HCT116 (cell line): ENCODE results near the gene EVX2. TPM values are rescaled to one million over a fixed set of nuclear protein-coding genes. Genes with fewer than 3 reads are reported as not detected.

Source experiments
- ATAC-seq: fragments of 200-7000 bp; cut with Tn5 transposase; 2 replicates; pipeline ENCODE4 v1.9.1; 2020; ENCODE audit warnings: mild to moderate bottlenecking, moderate library complexity
- BruUV-seq: library from RNA; stranded (reverse); fragments of 400-500 nt; replicated peaks from 2 replicates; lab custom pipeline; 2021; lab: Mats Ljungman, UMichigan
- CTCF ChIA-PET: fragments of 300-600 bp; sonication (Branson Sonifier 250); formaldehyde crosslinking; loops from one replicate; lab custom pipeline; 2021; ENCODE audit warnings: antibody characterized with exemption; lab: Charles Lee
- POLR2A ChIA-PET: fragments of 300-600, 350-600 bp; sonication (Branson Sonifier 250); formaldehyde crosslinking; loops from one replicate; lab custom pipeline; 2021; ENCODE audit warnings: antibody characterized with exemption; lab: Charles Lee
- RAD21 ChIA-PET, 2 experiments: fragments of 300-600 bp; sonication (Branson Sonifier 250); formaldehyde crosslinking; loops; one replicate each; lab custom pipeline; 2023; ENCODE audit warnings: low total read pairs in 2 of 2; ENCODE audit not compliant: uncharacterized antibody in 2 of 2, unreplicated experiment in 2 of 2, low non-redundant PET in 1 of 2; lab: Charles Lee
- DNase-seq: peaks from one replicate; pipeline ENCODE4 v3.0.0-alpha.2; 2010; ENCODE audit warnings: low read depth, low spot score
- H2AFZ ChIP-seq: fragments of 200-600 bp; shearing (Covaris generic), sonication (generic); 2 replicates; pipeline ENCODE4 v1.6.1; 2017; ENCODE audit warnings: low read depth, mixed run types, mixed read lengths, antibody characterized with exemption, low read length; ENCODE audit not compliant: poor library complexity, severe bottlenecking
- H3K27ac ChIP-seq: 2 replicates; pipeline ENCODE4 v1.5.1; 2012; ENCODE audit warnings: low read depth, low read length
- H3K27me3 ChIP-seq: fragments of 200-600 bp; sonication (generic); 2 replicates; pipeline ENCODE4 v1.6.1; 2016; ENCODE audit warnings: mixed run types, low read length, mixed read lengths; ENCODE audit not compliant: insufficient read depth
- H3K36me3 ChIP-seq, 2 experiments: fragments of 200-500 bp in 1 of 2; fragments of 200-600 bp in 1 of 2; sonication (Bioruptor generic) in 1 of 2; sonication (generic) in 1 of 2; 2 replicates each; pipeline versions ENCODE4 v1.5.1 to v1.6.1; 2014 to 2016; ENCODE audit warnings: low read length in 2 of 2, inconsistent platforms in 1 of 2, mixed read lengths in 1 of 2, mixed run types in 1 of 2; ENCODE audit not compliant: insufficient read depth in 2 of 2, control insufficient read depth in 1 of 2
- H3K4me1 ChIP-seq, 2 experiments: fragments of 200-600 bp in 1 of 2; sonication (generic) in 1 of 2; 2 replicates each; pipeline versions ENCODE4 v1.5.1 to v1.6.1; 2012 to 2017; ENCODE audit warnings: low read length in 2 of 2, inconsistent platforms in 1 of 2, mild to moderate bottlenecking in 1 of 2, mixed read lengths in 1 of 2, mixed run types in 1 of 2, moderate library complexity in 1 of 2; ENCODE audit not compliant: insufficient read depth in 2 of 2, control insufficient read depth in 1 of 2
- H3K4me2 ChIP-seq: fragments of 200-600 bp; sonication (generic); 2 replicates; pipeline ENCODE4 v1.6.1; 2017; ENCODE audit warnings: mixed run types, low read length, mixed read lengths
- H3K4me3 ChIP-seq, 2 experiments: fragments of 200-600 bp in 1 of 2; sonication (generic) in 1 of 2; replicated peaks in 1 of 2; 2 replicates each; pipeline ENCODE4 v1.5.1; 2011 to 2016; ENCODE audit warnings: low read length in 2 of 2, control low read depth in 1 of 2, low read depth in 1 of 2, mild to moderate bottlenecking in 1 of 2, mixed read lengths in 1 of 2, mixed run types in 1 of 2
- H3K79me2 ChIP-seq: fragments of 200-600 bp; sonication (generic); 2 replicates; pipeline ENCODE4 v1.6.1; 2017; ENCODE audit warnings: mild to moderate bottlenecking, mixed run types, low read length, moderate library complexity, mixed read lengths; ENCODE audit not compliant: insufficient read depth
- H3K9ac ChIP-seq: fragments of 200-600 bp; sonication (generic); 2 replicates; pipeline ENCODE4 v1.6.1; 2016; ENCODE audit warnings: low read length, mixed read lengths
- H3K9me2 ChIP-seq: fragments of 200-600 bp; sonication (generic), shearing (Covaris generic); 2 replicates; pipeline ENCODE4 v1.6.1; 2017; ENCODE audit warnings: mixed run types, mild to moderate bottlenecking, moderate library complexity; ENCODE audit not compliant: insufficient read depth
- H3K9me3 ChIP-seq, 2 experiments: fragments of 200-500 bp in 1 of 2; fragments of 200-600 bp in 1 of 2; sonication (Bioruptor generic) in 1 of 2; sonication (generic) in 1 of 2; 2 replicates each; pipeline ENCODE4 v1.6.1; 2014 to 2017; ENCODE audit warnings: low read length in 2 of 2, mixed read lengths in 2 of 2, inconsistent platforms in 1 of 2, low read depth in 1 of 2, mild to moderate bottlenecking in 1 of 2, mixed run types in 1 of 2, moderate library complexity in 1 of 2; ENCODE audit not compliant: control insufficient read depth in 1 of 2, insufficient read depth in 1 of 2
- H4K20me1 ChIP-seq: fragments of 200-600 bp; sonication (generic), shearing (Covaris generic); 2 replicates; pipeline ENCODE4 v1.6.1; 2017; ENCODE audit warnings: mixed run types, mild to moderate bottlenecking, moderate library complexity; ENCODE audit not compliant: insufficient read depth
- ATF3 ChIP-seq: IDR thresholded peaks from 2 replicates; pipeline ENCODE4 v1.6.1; 2012
- EGR1 ChIP-seq: IDR thresholded peaks from 2 replicates; pipeline ENCODE4 v1.6.1; 2012; ENCODE audit warnings: low read depth
- ELF1 ChIP-seq: IDR thresholded peaks from 2 replicates; pipeline ENCODE4 v1.6.1; 2012; ENCODE audit warnings: low read depth, borderline replicate concordance
- POLR2A ChIP-seq: IDR thresholded peaks from 2 replicates; pipeline ENCODE4 v1.7.0; 2011; ENCODE audit warnings: borderline replicate concordance; ENCODE audit not compliant: insufficient read depth, insufficient read length; ENCODE audit errors: extremely low read depth
- POLR2AphosphoS5 ChIP-seq: IDR thresholded peaks from 2 replicates; pipeline ENCODE4 v1.6.1; 2011; ENCODE audit warnings: mild to moderate bottlenecking, low read depth, low read length, moderate library complexity
- RAD21 ChIP-seq: IDR thresholded peaks from 2 replicates; pipeline ENCODE4 v1.6.1; 2012; ENCODE audit warnings: low read depth, mild to moderate bottlenecking
- SP1 ChIP-seq: IDR thresholded peaks from 2 replicates; pipeline ENCODE4 v1.6.1; 2012; ENCODE audit warnings: low read depth
- YY1 ChIP-seq: IDR thresholded peaks from 2 replicates; pipeline ENCODE4 v1.6.1; 2011; ENCODE audit warnings: low read length, low read depth, moderate library complexity, mild to moderate bottlenecking; ENCODE audit not compliant: insufficient replicate concordance; ENCODE audit errors: extremely low read depth
- ZFX ChIP-seq: fragments of 450-650 bp; IDR thresholded peaks from 2 replicates; pipeline ENCODE4 v1.6.1; 2017
- ZNF274 ChIP-seq: fragments of 200-500 bp; sonication (Bioruptor generic); IDR thresholded peaks from 2 replicates; pipeline ENCODE4 v1.6.1; 2014; ENCODE audit warnings: mild to moderate bottlenecking, low read depth, low read length, inconsistent platforms
- intact Hi-C: fragments of 100-400 bp; cut with micrococcal nuclease; formaldehyde crosslinking; loops from 2 replicates; pipeline ENCODE4 v1.10.0; 2022
- total RNA-seq: library from RNA; stranded (reverse); gene quantifications from one replicate; pipeline ENCODE4 v1.2.1, GENCODE V29; 2021; ENCODE audit not compliant: unreplicated experiment
- TF ChIP-seq, protein P1 (sequence below): IDR thresholded peaks from 2 replicates; pipeline ENCODE4 v1.6.1; 2012; ENCODE audit warnings: low read depth

Gene EVX2
- total RNA-seq, 1 experiment from 2014 or later: not detected

GRCh38 chr2:176090862-176091261 lies 7.1 kb upstream of the EVX2 start:
- H3K9ac ChIP-seq: no peak overlapping the region
- H3K36me3 ChIP-seq: no peaks in the 10 kb centered on the region
- BruUV-seq: no TSS peak
- no peak overlapping the region for H2AFZ ChIP-seq
- H3K4me1 ChIP-seq: no peaks in the 10 kb centered on the region
- H3K9me2 ChIP-seq: no peaks in the 10 kb centered on the region
- DNase-seq: no peak
- CTCF ChIA-PET: no interaction called here
- H3K4me2 ChIP-seq: no peak overlapping the region
- no peaks in the 10 kb centered on the region for H3K27me3 ChIP-seq
- no peak overlapping the region for H3K27ac ChIP-seq
- H3K79me2 ChIP-seq: no peaks in the 10 kb centered on the region
- RAD21 ChIA-PET: no interaction called here
- POLR2A ChIA-PET: no interaction called here
- no peaks in the 10 kb centered on the region for H3K9me3 ChIP-seq
- no peak for TF ChIP-seq ZNF274
- no peak for TF ChIP-seq ELF1
- no peak for TF ChIP-seq POLR2A
- TF ChIP-seq, protein P1, sequence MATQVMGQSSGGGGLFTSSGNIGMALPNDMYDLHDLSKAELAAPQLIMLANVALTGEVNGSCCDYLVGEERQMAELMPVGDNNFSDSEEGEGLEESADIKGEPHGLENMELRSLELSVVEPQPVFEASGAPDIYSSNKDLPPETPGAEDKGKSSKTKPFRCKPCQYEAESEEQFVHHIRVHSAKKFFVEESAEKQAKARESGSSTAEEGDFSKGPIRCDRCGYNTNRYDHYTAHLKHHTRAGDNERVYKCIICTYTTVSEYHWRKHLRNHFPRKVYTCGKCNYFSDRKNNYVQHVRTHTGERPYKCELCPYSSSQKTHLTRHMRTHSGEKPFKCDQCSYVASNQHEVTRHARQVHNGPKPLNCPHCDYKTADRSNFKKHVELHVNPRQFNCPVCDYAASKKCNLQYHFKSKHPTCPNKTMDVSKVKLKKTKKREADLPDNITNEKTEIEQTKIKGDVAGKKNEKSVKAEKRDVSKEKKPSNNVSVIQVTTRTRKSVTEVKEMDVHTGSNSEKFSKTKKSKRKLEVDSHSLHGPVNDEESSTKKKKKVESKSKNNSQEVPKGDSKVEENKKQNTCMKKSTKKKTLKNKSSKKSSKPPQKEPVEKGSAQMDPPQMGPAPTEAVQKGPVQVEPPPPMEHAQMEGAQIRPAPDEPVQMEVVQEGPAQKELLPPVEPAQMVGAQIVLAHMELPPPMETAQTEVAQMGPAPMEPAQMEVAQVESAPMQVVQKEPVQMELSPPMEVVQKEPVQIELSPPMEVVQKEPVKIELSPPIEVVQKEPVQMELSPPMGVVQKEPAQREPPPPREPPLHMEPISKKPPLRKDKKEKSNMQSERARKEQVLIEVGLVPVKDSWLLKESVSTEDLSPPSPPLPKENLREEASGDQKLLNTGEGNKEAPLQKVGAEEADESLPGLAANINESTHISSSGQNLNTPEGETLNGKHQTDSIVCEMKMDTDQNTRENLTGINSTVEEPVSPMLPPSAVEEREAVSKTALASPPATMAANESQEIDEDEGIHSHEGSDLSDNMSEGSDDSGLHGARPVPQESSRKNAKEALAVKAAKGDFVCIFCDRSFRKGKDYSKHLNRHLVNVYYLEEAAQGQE: no peak
- TF ChIP-seq POLR2AphosphoS5: no peak
- no peak for TF ChIP-seq YY1
- no peak for TF ChIP-seq ATF3
- TF ChIP-seq SP1: no peak
- TF ChIP-seq RAD21: no peak
- no peak for TF ChIP-seq EGR1
- no peak for TF ChIP-seq ZFX
- ATAC-seq: no peak
- H3K4me3 ChIP-seq: no peak overlapping the region
- intact Hi-C loops: no loop called here
- no peaks in the 10 kb centered on the region for H4K20me1 ChIP-seq
